GM19351 (cell line): ENCODE results near the gene RHBDD2.
"Not testable (repeated sequence)": the region's sequence is repeated elsewhere in the genome, so short reads cannot be mapped to it uniquely, and the experiment has no call there.

Source experiments
- ATAC-seq: cut with Tn5 transposase; IDR thresholded peaks from one replicate; pipeline ENCODE4 v1.9.1; 2021; ENCODE audit warnings: mild to moderate bottlenecking, moderate library complexity; ENCODE audit not compliant: unreplicated experiment

The RHBDD2 gene

GRCh38 chr7:75866114-75866488, 12.7 kb upstream of the RHBDD2 start:
- ATAC-seq: no peak

DNA sequence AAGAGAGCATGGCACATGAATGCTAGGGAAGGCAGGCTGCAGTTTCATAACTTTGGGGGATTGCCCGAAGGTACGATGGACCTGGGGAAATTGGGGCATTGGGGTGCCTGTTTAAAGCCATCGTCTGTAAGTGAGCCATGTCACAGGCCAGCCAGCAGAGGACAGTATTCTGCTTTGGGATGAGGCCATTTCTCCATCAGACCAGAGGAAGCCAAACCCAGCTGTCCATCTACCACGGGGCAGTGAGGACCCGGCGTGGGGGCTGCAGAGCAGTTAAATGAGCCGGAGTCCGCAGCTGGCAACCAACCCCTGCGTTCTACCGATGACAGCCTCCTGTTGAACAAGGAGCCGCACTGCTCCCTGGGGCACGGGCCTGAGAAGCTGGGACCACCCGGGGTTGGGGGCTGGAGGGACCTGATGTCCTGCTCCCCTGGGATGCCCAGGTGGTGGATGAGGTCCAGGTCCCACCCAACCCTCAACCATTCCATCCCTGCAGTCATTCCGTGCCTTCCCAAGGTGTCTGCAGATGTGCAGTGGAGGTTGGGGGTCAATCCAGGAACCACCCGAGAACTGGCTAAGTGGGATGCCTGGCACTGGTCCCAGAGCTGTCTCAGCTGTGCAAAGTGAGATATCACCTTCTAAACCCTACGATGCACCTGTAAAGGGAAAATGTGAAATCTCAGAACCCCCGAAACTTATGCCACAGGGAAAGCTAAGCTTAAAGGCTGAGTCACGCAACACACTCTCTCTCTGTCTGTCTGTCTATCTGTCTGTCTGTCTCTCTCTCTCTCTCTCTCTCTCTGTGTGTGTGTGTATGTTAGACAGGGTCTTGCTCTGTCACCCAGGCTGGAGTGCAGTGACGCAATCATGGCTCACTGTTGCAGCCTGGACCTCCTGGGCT, 12.1 kb upstream of the RHBDD2 start:
- no peak for ATAC-seq

DNA sequence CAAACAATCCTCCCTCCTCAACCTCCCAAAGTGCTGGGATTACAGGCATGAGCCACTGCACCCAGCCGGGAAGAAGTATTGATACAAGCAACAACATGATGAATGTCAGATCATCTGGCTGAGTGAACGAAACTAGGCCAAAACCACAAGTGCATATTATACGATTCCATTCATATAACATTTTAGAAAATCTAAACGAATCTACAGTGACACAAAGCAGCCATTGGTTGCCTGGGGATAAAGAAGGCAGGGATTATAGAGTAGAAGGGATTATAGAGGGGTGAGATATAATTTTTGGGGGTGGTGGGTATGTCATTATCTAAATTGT, 11.5 kb upstream of the RHBDD2 start:
- ATAC-seq: no peak

DNA sequence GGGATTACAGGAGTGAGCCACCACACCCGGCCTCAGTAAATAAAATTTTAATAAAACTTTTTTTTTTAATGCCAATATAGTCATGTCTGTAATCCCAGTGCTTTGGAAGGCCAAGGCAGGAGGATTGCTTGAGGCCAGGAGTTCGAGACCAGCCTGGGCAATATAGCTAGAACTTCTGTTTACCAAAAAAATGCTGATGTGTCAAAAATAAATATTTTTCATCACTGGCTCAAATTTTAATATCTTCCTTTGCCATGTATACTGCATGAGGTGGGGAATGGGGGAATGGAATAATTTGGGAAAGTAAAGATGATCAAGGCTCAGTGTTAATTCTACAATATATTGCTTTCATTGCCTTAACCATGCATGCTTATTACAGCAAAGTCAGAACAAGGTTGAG, 10.7 kb upstream of the RHBDD2 start:
- no peak for ATAC-seq

DNA sequence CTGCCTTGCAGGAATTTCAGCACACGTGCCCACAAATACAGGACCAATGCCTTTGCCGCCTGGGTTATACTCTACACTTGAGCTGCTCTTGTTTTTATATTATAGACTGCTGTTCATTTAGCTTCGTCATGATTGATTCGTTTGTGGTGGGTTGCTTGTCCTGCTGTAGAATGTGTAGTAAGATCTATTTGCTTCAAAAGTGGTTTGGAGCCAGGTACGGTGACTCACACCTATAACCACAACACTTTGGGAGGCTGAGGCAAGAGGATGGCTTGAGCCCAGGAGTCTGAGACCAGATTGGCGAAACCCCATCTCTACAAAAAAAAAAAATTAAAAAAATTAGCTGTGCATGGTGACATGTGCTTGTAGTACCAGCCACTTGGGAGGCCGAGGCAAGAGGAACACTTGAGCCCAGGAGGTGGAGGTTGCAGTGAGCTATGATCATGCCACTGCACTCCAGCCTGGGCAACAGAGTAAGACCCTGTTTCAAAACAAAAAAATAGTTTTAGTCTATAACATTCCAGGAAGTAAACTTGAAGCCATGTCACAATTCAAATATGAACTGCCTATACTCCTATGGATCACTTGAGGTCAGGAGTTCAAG, 9.0 kb upstream of the RHBDD2 start:
- no peak for ATAC-seq

DNA sequence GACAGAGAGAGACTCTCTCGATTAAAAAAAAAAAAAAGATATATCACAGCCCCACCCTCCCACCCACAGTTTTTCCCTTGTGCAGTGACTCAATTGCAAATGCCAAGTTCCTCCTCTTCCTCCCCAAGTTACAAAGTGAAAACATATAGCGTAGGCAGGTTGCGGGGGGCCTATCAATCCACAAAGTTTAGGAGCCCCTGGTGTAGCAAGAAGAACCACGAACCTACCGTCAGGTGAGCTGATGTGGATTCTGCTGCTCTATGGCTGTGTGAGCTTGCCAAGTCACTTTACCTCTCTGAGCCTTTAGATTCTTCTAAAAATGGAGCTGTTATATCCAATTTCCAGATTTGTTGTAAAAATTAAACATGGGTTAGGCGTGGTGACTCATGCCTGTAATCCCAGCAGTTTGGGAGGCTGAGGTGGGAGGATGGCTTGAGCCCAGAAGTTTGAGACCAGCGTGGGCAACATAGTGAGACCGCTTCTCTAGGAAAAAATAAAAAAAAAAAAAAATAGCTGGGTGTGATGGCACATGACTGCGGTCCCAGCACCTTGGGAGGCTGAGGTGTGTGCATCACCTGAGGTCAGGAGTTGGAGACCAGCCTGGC, 8.2 kb upstream of the RHBDD2 start:
- ATAC-seq: no peak

- no peak for ATAC-seq
These were observed 6.6 kb upstream of the RHBDD2 start for GRCh38 chr7:75872073-75872782.

- not testable (repeated sequence) for ATAC-seq
These were observed 4.7 kb upstream of the RHBDD2 start for GRCh38 chr7:75874180-75874579.

DNA sequence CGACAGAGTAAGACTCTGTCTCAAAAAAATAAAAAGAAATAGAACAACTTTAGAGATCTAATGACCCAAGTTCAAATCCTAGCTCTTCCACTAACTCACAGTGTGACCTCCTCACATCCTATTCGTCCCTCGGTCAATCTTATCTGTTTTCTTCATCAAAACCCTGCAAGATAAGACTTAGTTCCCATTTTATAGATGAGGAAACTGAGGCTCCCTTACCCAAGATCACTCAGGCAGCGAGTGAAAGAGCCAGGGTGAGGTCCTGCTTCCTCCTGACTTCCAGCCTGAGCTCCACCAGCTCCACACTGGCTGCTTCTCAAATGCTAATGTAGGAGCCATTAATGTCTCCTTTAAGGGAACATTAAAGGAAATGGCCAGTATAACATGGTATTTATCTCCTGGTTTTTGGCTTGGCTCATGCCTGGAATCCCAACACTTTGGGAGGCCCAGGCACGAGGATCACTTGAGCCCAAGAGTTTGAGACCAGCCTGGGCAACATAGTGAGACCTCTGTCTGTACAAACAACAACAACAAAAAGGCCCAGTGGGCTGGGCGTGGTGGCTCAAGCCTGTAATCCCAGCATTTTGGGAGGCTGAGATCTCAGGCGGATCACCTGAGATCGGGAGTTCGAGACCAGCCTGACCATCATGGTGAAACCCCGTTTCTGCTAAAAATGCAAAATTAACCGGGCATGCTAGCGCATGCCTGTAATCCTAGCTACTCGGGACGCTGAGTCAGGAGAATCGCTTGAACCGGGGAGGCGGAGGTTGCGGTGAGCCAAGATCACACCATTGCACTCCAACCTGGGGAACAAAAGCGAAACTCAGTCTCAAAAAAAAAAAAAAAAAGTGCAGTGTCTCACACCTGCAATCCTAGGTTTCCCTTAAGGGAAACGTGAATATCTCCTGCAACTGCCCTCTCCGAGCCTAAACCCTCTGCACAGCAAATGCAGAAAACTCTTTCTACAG, 3.4 kb upstream of the RHBDD2 start:
- no peak for ATAC-seq

DNA sequence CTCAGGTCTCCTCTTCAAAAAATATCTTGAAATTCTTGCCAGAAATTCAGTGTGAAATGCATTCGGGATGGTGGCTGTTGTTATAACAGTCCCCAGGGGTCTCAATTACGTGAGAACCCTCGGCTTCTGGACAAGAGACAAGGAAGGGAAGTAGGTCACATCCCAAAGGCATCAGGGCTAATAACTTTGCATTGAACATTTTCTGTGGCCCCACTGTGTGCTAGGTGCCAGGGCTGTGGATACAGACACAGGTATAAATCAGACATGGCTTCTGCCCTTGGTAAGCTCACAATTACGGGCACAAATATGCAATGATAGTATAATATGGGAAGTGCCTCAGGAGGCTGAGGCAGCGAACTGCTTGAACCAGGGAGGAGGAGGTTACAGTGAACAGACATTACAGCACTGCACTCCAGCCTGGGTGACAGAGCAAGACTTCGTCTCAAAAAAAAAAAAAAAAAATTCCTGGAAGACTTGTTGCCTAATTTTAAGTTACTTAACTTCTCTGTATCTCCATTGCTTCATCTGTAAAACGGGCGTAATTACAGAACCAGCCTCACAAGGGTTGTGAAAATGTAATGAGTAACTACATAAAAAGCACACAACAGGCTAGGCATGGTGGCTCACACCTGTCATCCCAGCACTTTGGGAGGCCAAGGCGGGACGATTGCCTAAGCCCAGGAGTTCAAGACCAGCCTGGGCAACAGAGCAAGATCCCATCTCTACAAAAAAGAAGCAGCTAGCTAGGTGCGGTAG, 2.5 kb upstream of the RHBDD2 start:
- no peak for ATAC-seq

GRCh38 chr7:75878312-75878768, 494 bp upstream of the RHBDD2 start:
- peak; percentile 42 for ATAC-seq

DNA sequence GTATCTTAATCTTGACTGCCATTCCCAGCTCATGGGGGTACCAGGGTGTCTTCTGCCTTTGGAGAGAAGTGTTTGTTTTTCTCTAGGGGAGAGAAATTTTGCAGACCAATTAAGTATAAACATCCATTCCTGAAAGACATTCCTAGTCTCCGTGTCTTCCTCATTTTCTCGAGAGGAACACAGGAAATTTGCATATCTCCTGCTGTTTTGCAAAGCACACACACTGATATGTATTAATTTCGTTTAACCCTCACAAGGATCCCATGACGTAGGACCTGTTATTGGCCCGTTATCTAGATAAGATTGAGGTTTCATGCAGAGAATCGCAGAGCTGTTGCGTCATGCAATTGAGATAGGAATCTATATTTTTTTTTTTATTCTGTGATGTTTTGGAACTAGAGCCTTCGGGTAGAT, 944 bp downstream of the RHBDD2 start:
- ATAC-seq: no peak

DNA sequence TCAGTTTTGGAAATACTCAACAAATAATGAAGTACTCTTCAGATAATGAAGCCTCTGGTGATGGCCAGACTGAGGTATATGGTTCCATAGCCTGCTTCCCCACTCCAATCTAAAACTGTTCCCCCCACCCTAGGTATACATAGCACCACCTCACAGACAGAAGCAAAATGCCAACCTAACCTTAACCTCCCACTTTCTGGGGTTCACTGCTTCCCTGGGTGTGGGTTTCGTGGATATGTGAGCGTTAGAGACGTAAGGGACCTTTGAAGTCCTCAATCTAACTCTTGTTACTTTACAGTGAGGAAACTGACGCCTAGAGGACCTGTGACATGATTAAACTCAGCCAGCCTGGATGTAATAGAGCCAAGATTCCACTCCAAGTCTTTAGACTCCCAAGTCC, 1.4 kb downstream of the RHBDD2 start:
- no peak for ATAC-seq

GRCh38 chr7:75881436-75882095, 2.7 kb downstream of the RHBDD2 start:
- no peak for ATAC-seq

DNA sequence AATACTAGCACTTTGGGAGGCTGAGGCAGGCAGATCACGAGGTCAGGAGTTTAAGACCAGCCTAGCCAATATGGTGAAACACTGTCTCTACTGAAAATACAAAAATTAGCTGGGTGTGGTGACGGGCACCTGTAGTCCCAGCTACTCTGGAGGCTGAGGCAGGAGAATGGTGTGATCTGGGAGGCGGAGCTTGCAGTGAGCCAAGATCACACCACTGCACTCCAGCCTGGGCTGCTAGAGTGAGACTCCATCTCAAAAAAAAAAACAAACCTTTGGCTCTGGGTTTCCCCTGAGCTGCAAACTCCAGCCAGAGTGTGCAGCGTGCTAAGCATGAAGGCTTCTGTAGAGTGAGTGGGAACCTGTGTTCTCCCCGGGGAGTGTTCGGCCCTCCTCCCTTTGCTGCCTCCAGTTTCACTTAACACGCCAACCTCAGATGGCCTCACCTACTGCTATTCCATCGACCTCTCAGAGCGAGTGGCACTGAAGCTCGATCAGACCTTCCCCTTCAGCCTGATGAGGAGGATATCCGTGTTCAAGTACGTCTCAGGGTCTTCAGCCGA, 4.5 kb downstream of the RHBDD2 start:
- not testable (repeated sequence) for ATAC-seq

- ATAC-seq: no peak
These were observed 5.6 kb downstream of the RHBDD2 start for GRCh38 chr7:75884476-75884875.

- no peak for ATAC-seq
These were observed 6.2 kb downstream of the RHBDD2 start for GRCh38 chr7:75885036-75885435.

DNA sequence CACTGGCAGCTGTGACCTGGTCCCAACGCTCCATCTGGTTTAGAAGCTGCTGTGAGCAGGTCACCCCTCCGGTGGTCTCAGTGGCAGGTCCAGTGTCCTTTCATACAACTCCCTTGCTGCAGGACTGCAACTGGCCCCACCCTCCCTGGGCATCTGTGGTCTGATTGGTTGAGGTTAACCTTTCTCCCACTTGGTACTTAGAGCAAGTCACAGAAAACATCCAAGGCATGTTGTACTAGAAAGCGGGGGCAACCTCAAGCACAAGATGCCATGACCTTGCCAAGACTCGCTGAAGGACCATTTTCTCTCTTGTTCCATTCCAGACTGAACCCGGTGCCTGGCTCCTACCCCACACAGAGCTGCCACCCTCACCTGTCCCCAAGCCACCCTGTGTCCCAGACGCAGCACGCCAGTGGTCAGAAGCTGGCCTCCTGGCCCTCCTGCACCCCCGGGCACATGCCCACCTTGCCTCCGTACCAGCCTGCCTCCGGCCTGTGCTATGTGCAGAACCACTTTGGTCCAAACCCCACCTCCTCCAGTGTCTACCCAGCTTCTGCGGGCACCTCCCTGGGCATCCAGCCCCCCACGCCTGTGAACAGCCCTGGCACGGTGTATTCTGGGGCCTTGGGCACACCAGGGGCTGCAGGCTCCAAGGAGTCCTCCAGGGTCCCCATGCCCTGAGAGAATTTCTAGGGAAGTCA, 9.0 kb downstream of the RHBDD2 start:
- ATAC-seq: no peak
